Nephron (organoid): Measurements from ENCODE around the gene SYNPO.

Source experiments
- H3K27ac Mint-ChIP-seq, 3 experiments: 2 replicates each; pipeline ENCODE4 v1.8.0; 2020; ENCODE audit warnings: mixed read lengths in 3 of 3, mild to moderate bottlenecking in 2 of 3, moderate library complexity in 1 of 3
- H3K27me3 Mint-ChIP-seq: 2 replicates; pipeline ENCODE4 v1.8.0; 2021; ENCODE audit warnings: low read depth, mild to moderate bottlenecking, moderate library complexity, mixed read lengths
- H3K36me3 Mint-ChIP-seq: 2 replicates; pipeline ENCODE4 v1.8.0; 2020; ENCODE audit warnings: low read depth, mixed read lengths
- H3K4me1 Mint-ChIP-seq: 2 replicates; pipeline ENCODE4 v1.8.0; 2020; ENCODE audit warnings: mixed read lengths
- H3K4me3 Mint-ChIP-seq, 3 experiments: 2 replicates each; pipeline ENCODE4 v1.8.0; 2020; ENCODE audit warnings: mild to moderate bottlenecking in 3 of 3, mixed read lengths in 3 of 3, moderate library complexity in 2 of 3
- H3K9me3 Mint-ChIP-seq: 2 replicates; pipeline ENCODE4 v1.8.0; 2020; ENCODE audit warnings: mixed read lengths
- TF ChIP-seq, protein P1 (sequence below), 3 experiments: fragments of 200-600 bp; sonication (generic); IDR thresholded peaks; one replicate each; pipeline ENCODE4 v1.5.0; 2021; ENCODE audit warnings: antibody characterized with exemption in 3 of 3; ENCODE audit not compliant: unreplicated experiment in 3 of 3

SYNPO gene

DNA sequence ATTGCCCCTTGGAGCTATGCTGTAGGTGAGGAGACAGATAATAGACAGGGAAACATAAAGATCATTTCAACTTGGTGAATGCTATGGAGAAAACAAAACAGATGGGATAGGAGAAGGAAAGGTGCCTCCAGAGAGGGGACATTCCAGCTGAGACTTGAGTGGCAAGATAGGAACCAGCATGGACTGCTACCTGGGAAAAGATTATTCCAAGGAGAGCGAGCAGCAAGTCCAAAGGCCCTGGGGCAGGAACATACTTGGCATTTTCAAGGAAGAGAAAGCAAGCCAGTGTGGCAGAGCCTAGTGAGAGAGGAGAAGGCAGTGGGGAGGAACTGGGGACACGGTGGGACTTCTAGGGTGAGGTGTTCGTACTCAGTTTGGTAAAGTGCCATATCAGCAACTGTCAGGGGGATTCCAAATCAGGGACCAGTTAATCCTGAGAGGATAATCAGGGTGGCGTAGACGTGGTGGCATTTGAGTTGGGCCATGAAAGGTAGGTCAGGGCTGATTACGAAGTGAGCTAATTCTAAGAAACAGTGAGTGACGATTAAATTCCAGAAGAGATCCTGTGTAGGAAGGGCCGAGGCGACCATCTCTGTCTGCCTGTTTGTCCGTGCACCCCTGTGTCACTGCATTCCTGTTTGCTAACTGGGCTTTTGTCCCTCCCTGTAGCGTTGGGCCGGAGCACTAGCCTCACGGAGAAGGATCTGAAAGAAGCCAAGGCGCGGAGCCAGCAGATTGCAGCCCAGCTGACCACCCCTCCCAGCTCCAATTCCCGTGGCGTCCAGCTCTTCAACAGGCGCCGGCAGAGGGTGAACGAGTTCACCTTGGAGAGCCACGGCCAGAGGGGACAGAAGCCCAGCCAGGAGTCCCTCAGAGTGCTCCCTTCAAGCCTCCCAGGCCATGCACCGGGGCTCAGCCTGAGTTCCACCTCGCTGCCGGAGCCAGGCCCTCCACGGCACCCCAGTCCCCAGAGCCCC, 7.1 kb downstream of the SYNPO start:
- Mint-ChIP-seq H3K27ac (peak overlapping the region; percentile 77 to 91 (median 86)), H3K27me3 (no peaks in the 10 kb centered on the region), H3K9me3 (no peaks in the 10 kb centered on the region), H3K4me1 (peaks cover 75% of the 10 kb centered on the region), H3K4me3 (peak overlapping the region; percentile 2 to 33 (median 6)), H3K36me3 (peaks cover 31% of the 10 kb centered on the region)
- TF ChIP-seq, protein P1, sequence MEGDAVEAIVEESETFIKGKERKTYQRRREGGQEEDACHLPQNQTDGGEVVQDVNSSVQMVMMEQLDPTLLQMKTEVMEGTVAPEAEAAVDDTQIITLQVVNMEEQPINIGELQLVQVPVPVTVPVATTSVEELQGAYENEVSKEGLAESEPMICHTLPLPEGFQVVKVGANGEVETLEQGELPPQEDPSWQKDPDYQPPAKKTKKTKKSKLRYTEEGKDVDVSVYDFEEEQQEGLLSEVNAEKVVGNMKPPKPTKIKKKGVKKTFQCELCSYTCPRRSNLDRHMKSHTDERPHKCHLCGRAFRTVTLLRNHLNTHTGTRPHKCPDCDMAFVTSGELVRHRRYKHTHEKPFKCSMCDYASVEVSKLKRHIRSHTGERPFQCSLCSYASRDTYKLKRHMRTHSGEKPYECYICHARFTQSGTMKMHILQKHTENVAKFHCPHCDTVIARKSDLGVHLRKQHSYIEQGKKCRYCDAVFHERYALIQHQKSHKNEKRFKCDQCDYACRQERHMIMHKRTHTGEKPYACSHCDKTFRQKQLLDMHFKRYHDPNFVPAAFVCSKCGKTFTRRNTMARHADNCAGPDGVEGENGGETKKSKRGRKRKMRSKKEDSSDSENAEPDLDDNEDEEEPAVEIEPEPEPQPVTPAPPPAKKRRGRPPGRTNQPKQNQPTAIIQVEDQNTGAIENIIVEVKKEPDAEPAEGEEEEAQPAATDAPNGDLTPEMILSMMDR (IDR thresholded peaks at IDR 0.05; ENCODE audit: unreplicated experiment in 3 of 3), result no peak

DNA sequence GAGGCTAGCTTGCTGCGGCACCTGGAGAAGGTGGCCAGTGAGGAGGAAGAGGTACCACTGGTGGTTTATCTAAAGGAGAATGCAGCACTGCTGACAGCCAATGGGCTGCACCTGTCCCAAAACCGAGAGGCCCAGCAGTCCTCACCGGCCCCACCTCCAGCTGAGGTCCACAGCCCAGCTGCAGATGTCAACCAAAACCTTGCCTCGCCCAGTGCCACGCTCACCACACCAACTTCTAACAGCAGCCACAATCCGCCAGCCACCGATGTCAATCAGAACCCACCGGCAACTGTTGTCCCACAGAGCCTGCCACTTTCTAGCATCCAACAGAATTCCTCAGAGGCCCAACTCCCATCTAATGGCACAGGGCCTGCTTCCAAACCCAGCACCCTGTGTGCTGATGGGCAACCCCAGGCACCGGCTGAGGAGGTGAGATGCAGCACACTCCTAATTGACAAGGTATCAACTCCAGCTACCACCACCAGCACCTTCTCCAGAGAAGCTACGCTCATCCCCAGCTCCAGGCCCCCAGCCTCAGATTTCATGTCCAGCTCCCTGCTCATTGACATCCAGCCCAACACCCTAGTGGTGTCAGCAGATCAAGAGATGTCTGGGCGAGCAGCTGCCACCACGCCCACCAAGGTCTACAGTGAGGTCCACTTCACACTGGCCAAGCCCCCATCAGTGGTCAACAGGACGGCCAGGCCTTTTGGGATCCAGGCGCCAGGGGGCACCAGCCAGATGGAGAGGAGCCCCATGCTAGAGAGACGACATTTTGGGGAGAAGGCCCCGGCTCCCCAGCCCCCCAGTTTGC, 8.0 kb downstream of the SYNPO start:
- H3K4me3 Mint-ChIP-seq, result peak overlapping the region in 2 of 3 experiments; percentile 27 to 42
- no peaks in the 10 kb centered on the region for H3K27me3 Mint-ChIP-seq
- peaks cover 75% of the 10 kb centered on the region for H3K4me1 Mint-ChIP-seq
- H3K27ac Mint-ChIP-seq, result peak overlapping the region; percentile 79 to 91 (median 83)
- no peaks in the 10 kb centered on the region for H3K9me3 Mint-ChIP-seq
- TF ChIP-seq, protein P1 (IDR thresholded peaks at IDR 0.05; ENCODE audit: unreplicated experiment in 3 of 3), result no peak
- peaks cover 26% of the 10 kb centered on the region for H3K36me3 Mint-ChIP-seq

DNA sequence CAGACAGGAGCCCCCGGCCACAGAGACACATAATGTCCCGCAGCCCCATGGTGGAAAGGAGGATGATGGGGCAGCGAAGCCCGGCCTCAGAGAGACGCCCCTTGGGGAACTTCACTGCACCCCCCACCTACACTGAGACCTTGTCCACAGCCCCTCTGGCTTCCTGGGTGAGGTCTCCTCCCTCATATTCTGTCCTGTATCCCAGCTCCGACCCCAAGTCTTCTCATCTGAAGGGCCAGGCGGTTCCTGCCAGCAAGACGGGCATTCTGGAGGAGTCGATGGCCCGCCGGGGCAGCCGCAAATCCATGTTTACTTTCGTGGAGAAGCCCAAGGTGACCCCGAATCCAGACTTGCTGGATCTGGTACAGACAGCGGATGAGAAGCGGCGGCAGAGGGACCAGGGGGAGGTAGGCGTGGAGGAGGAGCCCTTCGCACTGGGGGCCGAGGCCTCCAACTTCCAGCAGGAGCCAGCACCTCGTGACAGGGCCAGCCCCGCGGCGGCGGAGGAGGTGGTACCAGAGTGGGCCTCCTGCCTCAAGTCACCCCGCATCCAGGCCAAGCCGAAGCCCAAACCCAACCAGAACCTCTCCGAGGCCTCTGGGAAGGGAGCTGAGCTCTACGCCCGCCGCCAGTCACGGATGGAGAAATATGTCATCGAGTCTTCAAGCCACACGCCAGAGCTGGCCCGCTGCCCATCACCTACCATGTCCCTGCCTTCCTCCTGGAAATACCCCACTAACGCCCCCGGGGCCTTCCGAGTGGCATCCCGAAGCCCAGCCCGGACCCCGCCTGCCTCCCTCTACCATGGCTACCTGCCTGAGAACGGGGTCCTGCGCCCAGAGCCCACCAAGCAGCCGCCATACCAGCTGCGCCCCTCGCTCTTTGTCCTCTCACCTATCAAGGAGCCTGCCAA, 8.9 kb downstream of the SYNPO start:
- TF ChIP-seq, protein P1 (IDR thresholded peaks at IDR 0.05; ENCODE audit: unreplicated experiment in 3 of 3), result no peak
- H3K9me3 Mint-ChIP-seq, result no peaks in the 10 kb centered on the region
- peak overlapping the region; percentile 75 to 91 (median 83) for H3K27ac Mint-ChIP-seq
- peaks cover 78% of the 10 kb centered on the region for H3K4me1 Mint-ChIP-seq
- H3K27me3 Mint-ChIP-seq, result no peaks in the 10 kb centered on the region
- peaks cover 30% of the 10 kb centered on the region for H3K36me3 Mint-ChIP-seq
- no peak overlapping the region for H3K4me3 Mint-ChIP-seq

DNA sequence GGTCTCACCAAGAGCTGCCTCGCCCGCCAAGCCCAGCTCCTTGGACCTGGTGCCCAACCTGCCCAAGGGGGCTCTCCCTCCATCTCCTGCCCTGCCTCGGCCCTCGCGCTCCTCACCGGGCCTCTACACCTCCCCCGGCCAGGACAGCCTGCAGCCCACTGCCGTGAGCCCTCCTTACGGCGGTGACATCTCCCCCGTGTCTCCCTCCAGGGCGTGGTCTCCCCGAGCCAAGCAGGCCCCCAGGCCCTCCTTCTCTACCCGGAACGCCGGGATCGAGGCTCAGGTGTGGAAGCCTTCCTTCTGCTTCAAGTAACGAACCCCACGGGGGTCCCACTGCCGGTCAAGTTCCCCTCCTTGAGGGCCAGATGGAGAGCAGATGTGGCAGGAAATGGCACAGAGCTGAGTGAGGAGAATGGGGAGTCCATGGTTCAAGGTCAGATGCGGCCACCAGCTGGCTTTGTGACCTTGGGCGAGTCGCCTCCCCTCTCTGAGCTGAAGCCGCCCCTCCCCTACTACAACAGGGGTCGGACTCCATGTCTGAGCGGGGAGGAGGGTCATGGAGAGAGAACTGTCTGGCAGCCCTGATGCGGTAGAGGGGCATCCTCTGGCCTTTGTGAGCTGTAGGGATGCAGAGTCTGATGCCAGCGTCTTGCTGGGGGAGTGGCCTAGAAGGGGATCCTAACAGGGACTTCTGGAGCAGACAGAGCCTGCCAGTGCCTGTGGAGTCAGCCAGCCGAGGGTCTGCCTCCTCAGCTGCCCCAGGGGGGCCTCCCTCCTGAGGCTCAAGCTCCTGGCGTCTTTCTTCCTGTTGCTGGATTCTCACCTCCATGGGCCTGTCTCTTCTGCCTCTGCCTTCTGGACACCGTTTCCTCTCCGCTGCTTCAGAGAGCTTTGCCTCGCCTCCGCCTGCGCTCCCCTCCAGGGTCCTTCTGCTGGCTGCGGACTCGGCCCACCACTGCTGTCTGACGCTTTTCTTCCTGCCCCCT, 9.9 kb downstream of the SYNPO start:
- Mint-ChIP-seq H3K9me3 (no peaks in the 10 kb centered on the region), H3K4me1 (peaks cover 72% of the 10 kb centered on the region), H3K36me3 (peaks cover 30% of the 10 kb centered on the region), H3K4me3 (peak overlapping the region in 1 of 3 experiments; percentile 15), H3K27ac (peak overlapping the region; percentile 74 to 79 (median 75)), H3K27me3 (no peaks in the 10 kb centered on the region)
- TF ChIP-seq, protein P1 (IDR thresholded peaks at IDR 0.05; ENCODE audit: unreplicated experiment in 3 of 3), result no peak
